Type B pancreatic cell (in vitro differentiated cells): ENCODE measurements around the gene HSDL2. TPM values are rescaled to one million over a fixed set of nuclear protein-coding genes. Genes with fewer than 3 reads are reported as not detected.

Source experiments
- DNase-seq: peaks from one replicate; pipeline ENCODE4 v3.0.0; 2021; ENCODE audit warnings: mixed read lengths; ENCODE audit not compliant: unreplicated experiment; ENCODE audit errors: extremely low spot score
- H3K27ac Mint-ChIP-seq: 2 replicates; pipeline ENCODE4 v1.8.0; 2021; ENCODE audit warnings: mild to moderate bottlenecking, mixed read lengths
- H3K27me3 Mint-ChIP-seq: 2 replicates; pipeline ENCODE4 v1.8.0; 2021; ENCODE audit warnings: mixed read lengths
- H3K36me3 Mint-ChIP-seq: 2 replicates; pipeline ENCODE4 v1.8.0; 2021; ENCODE audit warnings: mixed read lengths
- H3K4me1 Mint-ChIP-seq: one replicate; pipeline ENCODE4 v1.8.0; 2021; ENCODE audit warnings: mixed read lengths; ENCODE audit not compliant: unreplicated experiment
- H3K4me3 Mint-ChIP-seq: 2 replicates; pipeline ENCODE4 v1.8.0; 2021; ENCODE audit warnings: mild to moderate bottlenecking, mixed read lengths
- H3K9me3 Mint-ChIP-seq: 2 replicates; pipeline ENCODE4 v1.8.0; 2021; ENCODE audit warnings: mixed read lengths
- total RNA-seq: library from RNA; stranded (reverse); gene quantifications from 2 replicates; pipeline ENCODE4 v1.2.1, GENCODE V29; 2021; ENCODE audit warnings: low replicate concordance
- TF ChIP-seq, protein P1 (sequence below): fragments of 200-600 bp; sonication (generic); conservative IDR thresholded peaks from 2 replicates; pipeline ENCODE4 v1.5.0; 2021; ENCODE audit warnings: antibody characterized with exemption, mild to moderate bottlenecking

HSDL2 gene
- total RNA-seq, 1 donor from 2014 or later: 37.5 TPM

DNA sequence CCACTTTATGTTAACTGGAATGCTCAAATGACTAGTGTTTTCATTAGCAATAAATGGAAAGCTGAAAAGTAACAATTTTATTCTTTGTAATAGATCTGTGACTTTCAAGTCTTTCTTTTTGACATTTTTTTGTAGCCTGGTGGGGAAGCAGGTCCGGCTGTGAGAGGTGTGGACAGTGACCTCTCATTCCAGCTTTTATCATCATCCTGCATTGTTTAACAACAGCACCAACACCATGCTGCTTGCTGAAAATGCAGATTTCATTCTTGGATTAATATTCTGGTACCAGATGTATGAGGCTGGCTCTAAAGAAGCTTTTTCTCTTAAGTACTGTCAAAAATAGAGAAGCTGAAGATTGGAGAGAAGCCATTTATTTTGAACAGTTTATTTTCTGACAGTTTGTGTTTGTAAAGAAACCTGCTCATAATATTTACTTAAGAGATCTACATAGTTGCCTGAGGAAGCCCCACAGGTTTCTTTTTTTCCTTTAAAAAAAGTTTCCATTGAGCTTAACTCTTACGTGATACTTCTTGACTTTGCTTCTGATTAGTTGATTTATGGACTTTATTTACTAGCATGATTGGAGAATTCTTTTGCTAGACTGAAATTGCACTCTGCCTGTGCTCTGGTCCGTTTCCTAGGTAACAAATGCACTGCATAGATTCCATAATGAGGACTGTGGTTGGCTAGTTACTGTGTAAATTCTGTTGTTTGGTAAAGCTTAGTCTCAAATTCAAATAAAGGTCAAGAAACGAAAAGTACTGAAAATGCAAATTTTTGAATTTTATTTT, 110.2 kb downstream of the HSDL2 start:
- peak overlapping the region; percentile 52 for H3K4me3 Mint-ChIP-seq
- H3K27ac Mint-ChIP-seq: peak overlapping the region; percentile 83
- TF ChIP-seq, protein P1, sequence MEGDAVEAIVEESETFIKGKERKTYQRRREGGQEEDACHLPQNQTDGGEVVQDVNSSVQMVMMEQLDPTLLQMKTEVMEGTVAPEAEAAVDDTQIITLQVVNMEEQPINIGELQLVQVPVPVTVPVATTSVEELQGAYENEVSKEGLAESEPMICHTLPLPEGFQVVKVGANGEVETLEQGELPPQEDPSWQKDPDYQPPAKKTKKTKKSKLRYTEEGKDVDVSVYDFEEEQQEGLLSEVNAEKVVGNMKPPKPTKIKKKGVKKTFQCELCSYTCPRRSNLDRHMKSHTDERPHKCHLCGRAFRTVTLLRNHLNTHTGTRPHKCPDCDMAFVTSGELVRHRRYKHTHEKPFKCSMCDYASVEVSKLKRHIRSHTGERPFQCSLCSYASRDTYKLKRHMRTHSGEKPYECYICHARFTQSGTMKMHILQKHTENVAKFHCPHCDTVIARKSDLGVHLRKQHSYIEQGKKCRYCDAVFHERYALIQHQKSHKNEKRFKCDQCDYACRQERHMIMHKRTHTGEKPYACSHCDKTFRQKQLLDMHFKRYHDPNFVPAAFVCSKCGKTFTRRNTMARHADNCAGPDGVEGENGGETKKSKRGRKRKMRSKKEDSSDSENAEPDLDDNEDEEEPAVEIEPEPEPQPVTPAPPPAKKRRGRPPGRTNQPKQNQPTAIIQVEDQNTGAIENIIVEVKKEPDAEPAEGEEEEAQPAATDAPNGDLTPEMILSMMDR: no peak
- H3K36me3 Mint-ChIP-seq: peaks cover 35% of the 10 kb centered on the region
- H3K4me1 Mint-ChIP-seq: peaks cover 37% of the 10 kb centered on the region
- H3K9me3 Mint-ChIP-seq: peaks cover 11% of the 10 kb centered on the region
- H3K27me3 Mint-ChIP-seq: no peaks in the 10 kb centered on the region
- DNase-seq: no peak

DNA sequence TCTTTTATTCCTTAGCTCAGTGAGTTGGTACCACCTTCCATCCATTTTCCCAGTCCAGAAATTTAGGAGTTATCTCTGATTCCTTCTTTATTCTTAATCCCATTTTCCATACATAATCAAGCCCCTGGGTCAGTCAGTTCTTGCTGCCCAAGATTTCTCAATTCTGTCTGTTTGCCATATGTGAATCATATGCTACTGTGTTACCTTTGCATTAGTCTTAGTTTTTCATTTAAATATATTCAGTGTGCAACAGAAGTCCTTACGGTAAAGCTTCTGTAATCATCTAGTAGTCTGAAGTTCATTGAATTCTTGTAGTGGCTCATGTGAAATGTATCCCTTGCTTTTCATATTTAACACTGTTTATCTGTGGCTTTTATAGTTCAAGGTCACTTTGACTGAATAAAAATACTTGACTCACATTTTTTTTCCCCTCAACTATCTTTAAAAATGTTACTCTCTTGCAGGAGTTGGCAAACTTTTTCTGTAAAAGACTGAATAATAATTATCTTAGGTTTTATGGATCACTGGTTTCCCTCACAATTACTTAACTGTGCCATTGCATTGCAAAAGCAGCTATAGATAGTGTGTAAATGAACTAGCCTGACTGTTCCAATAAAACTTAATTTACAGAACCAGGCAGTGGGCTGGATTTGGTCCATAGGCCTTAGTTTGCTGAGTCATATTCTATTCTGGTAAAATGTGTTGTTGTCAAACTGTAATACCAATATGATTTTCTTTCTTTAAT, 113.7 kb downstream of the HSDL2 start:
- TF ChIP-seq, protein P1: no peak
- Mint-ChIP-seq H3K27ac (no peak overlapping the region), H3K4me3 (peak overlapping the region; percentile 1), H3K4me1 (peaks cover 22% of the 10 kb centered on the region), H3K36me3 (peaks cover 55% of the 10 kb centered on the region), H3K27me3 (no peaks in the 10 kb centered on the region), H3K9me3 (peaks cover 11% of the 10 kb centered on the region)
- DNase-seq: no peak

DNA sequence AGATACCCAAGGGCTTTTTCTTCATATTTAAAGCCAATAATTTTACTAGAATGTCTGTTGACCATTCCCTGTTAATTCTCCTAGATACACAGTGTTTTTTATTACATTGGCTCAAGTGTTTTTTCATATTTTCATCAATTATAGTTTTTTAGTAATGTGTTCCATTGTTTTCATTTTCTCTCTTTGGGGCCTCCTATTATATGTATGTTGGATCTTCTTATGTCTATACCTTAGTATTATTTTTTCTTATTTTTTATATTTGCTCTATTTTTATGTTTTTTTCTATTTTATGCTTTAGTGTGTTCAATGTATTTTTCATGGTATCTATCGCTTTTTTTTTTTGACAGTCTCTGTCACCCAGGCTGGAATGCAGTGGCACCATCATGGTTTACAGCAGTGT, 114.2 kb downstream of the HSDL2 start:
- DNase-seq: no peak
- TF ChIP-seq, protein P1: no peak
- H3K27me3 Mint-ChIP-seq: no peaks in the 10 kb centered on the region
- H3K9me3 Mint-ChIP-seq: peaks cover 16% of the 10 kb centered on the region
- no peak overlapping the region for H3K27ac Mint-ChIP-seq
- no peak overlapping the region for H3K4me3 Mint-ChIP-seq
- H3K36me3 Mint-ChIP-seq: peaks cover 61% of the 10 kb centered on the region
- H3K4me1 Mint-ChIP-seq: peaks cover 16% of the 10 kb centered on the region

DNA sequence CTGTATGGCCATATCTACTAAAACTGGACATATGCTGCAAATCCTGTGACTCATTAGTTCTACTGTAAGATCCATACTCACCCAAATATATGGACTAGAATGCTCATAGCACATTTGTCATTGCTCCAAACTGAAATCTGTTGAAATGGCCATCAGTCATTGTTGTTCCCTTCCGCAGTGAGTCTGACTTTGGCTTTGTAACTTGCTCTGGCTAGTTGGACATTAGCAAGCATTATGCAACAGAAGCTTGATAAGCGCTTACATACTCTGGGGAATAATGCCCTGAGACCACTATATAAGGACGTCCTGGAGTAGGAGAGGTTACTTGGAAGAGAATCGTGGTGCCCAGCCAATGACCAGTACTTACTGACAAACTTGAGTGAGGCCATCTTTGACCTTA, 115.7 kb downstream of the HSDL2 start:
- no peak for DNase-seq
- peaks cover 3% of the 10 kb centered on the region for H3K4me1 Mint-ChIP-seq
- peaks cover 58% of the 10 kb centered on the region for H3K36me3 Mint-ChIP-seq
- TF ChIP-seq, protein P1: no peak
- H3K4me3 Mint-ChIP-seq: no peak overlapping the region
- peaks cover 17% of the 10 kb centered on the region for H3K9me3 Mint-ChIP-seq
- no peaks in the 10 kb centered on the region for H3K27me3 Mint-ChIP-seq
- no peak overlapping the region for H3K27ac Mint-ChIP-seq

DNA sequence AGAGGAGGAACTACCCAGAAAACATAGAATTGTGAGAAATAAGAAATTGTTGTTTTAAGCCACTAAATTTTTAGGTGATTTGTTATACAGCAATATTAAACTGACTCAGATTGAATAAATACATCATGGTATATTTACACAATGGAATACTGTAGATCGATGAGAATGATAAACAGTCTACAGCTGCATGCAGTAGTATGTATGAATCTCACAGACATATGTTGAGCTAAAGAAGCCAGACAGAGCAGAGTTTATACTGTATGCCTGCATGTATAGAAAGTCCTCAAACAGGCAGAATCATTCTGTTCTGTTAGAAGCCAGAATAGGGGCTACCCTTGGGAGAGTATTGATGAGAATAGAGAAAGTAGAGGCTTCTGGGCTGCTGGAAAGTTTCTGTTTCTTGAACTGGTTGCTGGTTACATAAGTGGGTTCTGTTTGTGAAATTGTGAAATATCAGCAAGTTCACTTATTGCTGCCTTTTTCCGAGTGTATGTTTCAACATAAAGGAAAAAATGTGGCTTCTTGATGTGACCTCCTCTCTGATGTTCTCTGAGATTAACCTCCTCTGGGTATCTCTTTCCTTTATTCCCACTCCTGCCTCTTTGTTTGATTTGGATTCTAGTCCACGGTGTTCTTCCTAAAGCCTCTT, 116.3 kb downstream of the HSDL2 start:
- no peak overlapping the region for H3K27ac Mint-ChIP-seq

More for the DNA sequence above, 116.3 kb downstream of the HSDL2 start:
- Mint-ChIP-seq H3K9me3 (peaks cover 17% of the 10 kb centered on the region), H3K4me3 (no peak overlapping the region), H3K4me1 (no peaks in the 10 kb centered on the region), H3K27me3 (no peaks in the 10 kb centered on the region), H3K36me3 (peaks cover 58% of the 10 kb centered on the region)
- DNase-seq: no peak
- TF ChIP-seq, protein P1: no peak
